ENCODE data around the gene TPM2. TPM values are rescaled to one million over a fixed set of nuclear protein-coding genes. Genes with fewer than 3 reads are reported as not detected.

Gene TPM2
- total RNA-seq, 1 donor from 2014 or later = 161 TPM

DNA sequence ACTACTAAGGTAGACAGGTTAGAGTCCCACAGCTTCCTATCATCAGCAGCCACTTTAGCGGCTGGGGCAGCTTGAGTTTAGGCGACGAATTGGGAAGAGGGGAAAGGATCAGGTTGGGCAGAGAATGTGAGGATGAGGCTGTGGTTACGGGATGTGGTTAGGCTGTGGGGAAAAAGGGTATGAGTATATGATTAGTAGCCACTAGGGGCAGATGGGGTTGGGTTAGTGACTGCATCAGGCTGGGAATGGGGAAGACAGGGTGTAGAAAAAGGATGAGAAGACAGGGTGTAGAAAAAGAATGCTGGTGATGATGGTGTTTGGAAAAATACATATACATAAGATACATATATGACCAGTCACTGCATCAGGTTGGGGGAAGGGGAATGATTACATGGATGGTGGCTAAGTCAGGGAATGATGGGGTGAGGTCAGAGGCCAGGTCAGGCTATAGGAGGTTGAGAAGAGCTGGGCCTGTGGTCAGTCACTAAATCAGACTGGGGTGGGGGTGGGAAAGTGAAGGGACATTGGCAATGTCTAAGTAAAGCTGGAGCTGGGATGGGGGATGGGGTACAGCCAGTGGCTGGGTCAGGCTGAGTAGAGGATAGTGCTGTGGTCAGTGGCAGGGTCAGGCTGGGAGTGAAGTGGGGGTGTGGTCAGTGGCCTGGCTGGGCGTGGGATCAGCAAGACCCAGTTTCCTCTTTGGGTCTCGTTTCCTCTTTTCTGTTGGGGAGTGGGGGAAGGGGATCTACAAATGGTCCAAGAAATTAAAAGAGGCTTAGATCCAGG, 40.2 kb upstream of the TPM2 start:
- H3K27ac ChIP-seq = peak overlapping the region; percentile 96
- TF ChIP-seq, protein P1, sequence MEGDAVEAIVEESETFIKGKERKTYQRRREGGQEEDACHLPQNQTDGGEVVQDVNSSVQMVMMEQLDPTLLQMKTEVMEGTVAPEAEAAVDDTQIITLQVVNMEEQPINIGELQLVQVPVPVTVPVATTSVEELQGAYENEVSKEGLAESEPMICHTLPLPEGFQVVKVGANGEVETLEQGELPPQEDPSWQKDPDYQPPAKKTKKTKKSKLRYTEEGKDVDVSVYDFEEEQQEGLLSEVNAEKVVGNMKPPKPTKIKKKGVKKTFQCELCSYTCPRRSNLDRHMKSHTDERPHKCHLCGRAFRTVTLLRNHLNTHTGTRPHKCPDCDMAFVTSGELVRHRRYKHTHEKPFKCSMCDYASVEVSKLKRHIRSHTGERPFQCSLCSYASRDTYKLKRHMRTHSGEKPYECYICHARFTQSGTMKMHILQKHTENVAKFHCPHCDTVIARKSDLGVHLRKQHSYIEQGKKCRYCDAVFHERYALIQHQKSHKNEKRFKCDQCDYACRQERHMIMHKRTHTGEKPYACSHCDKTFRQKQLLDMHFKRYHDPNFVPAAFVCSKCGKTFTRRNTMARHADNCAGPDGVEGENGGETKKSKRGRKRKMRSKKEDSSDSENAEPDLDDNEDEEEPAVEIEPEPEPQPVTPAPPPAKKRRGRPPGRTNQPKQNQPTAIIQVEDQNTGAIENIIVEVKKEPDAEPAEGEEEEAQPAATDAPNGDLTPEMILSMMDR (IDR thresholded peaks at IDR 0.05) = peak; percentile 45
- peaks cover 65% of the 10 kb centered on the region for H3K4me1 ChIP-seq
- intact Hi-C loops (cut with DNase I) = no loop called here
- peak overlapping the region; percentile 64 for H3K4me3 ChIP-seq
- H3K27me3 ChIP-seq = no peaks in the 10 kb centered on the region
- peaks cover 24% of the 10 kb centered on the region for H3K36me3 ChIP-seq
- ATAC-seq (peak; percentile 13), DNase-seq (peak; percentile 80)
- H3K9me3 ChIP-seq = no peaks in the 10 kb centered on the region

DNA sequence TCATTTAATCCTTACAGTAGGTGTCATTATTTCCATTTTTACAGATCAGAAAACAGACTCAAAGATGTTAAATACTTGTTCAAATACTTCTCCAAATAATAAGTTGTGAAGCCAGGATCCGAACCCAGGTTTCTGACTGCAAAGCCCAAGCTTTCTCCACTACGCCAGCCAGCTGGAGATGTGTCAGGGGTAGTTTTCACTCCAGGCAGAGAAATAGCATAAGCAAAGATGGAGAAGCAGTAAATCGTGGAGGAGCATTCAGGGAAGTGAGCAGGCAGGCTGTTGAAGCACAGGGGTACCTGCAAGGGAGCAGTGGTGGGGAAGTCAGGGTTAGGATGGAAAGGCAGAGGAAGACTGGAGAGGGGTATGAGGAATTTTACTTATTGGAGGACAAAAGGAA, 39.4 kb upstream of the TPM2 start:
- TF ChIP-seq, protein P1 (IDR thresholded peaks at IDR 0.05) = no peak
- peaks cover 64% of the 10 kb centered on the region for H3K4me1 ChIP-seq
- no peaks in the 10 kb centered on the region for H3K9me3 ChIP-seq
- intact Hi-C loops (cut with DNase I) = no loop called here
- H3K27me3 ChIP-seq = no peaks in the 10 kb centered on the region
- H3K4me3 ChIP-seq = peak overlapping the region; percentile 64
- H3K27ac ChIP-seq = peak overlapping the region; percentile 96
- peaks cover 24% of the 10 kb centered on the region for H3K36me3 ChIP-seq
- DNase-seq (no peak), ATAC-seq (no peak)

DNA sequence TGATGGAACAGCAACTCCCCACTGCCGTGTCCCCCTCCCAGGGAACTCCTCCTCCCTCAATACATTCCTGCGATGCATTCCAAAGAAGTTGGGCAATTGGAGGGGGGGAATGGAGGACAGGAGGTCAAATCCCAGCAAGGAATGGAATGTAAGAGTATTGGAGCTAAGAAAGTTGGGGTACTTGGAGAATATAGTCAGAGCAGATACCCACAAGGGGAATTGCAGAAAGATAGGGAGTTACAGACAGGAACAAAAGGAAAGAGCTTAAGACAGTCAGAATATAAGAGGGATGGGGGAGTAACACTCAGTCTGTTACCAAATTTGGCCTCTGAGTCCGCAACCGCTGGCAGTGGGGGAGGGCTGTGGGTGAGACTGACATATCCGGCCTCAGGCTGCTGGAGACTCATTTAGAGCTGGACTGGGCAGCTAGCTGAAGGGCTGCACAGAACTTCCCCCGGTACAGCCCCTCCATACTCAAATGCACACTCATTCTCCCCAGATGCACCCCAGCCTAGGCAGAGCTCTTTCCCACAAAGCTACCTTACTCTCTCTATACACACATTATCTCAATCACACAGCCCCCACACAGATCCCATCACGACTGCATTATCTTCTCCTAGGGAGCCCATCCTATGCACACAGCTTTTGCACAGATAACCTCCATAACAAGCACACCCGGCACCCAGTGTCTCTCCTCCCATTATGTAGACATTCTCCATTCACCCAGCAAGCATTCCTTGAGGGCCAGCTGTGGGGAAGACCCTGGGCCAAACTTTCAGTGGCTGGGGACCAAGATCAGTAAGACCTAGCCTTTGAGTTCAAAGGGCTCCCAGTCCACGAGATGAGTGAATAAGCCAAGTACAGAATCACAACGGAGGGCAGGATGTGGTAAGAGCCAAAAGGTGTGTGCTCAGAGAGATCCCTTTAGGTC, 38.6 kb upstream of the TPM2 start:
- ATAC-seq (peak; percentile 4), DNase-seq (peak; percentile 82)
- peak overlapping the region; percentile 96 for H3K27ac ChIP-seq
- H3K9me3 ChIP-seq = no peaks in the 10 kb centered on the region
- H3K4me3 ChIP-seq = peak overlapping the region; percentile 64
- intact Hi-C loops (cut with DNase I) = no loop called here
- peaks cover 56% of the 10 kb centered on the region for H3K4me1 ChIP-seq
- TF ChIP-seq, protein P1 (IDR thresholded peaks at IDR 0.05) = no peak
- H3K27me3 ChIP-seq = no peaks in the 10 kb centered on the region
- peaks cover 31% of the 10 kb centered on the region for H3K36me3 ChIP-seq

DNA sequence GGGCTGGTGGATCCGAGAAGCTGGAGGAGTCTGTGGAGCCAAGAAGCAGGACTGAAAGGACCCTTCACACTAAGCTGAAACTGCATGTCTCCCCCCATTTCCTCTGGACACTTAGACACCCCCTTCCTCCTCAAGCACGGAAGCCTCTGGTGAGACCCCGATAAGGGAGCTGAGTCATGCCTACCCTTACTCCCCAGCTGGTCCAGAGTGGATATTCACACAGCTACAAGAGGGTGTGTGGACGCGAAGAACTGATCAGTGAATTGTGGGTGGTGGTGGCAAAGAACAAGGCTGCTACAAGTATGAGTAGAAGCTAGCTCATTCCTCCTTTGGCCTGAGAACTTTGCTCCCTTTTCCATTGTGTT, 37.9 kb upstream of the TPM2 start:
- no peaks in the 10 kb centered on the region for H3K9me3 ChIP-seq
- intact Hi-C loops (cut with DNase I) = no loop called here
- peaks cover 53% of the 10 kb centered on the region for H3K4me1 ChIP-seq
- TF ChIP-seq, protein P1 (IDR thresholded peaks at IDR 0.05) = no peak
- no peaks in the 10 kb centered on the region for H3K27me3 ChIP-seq
- H3K36me3 ChIP-seq = peaks cover 37% of the 10 kb centered on the region
- peak overlapping the region; percentile 64 for H3K4me3 ChIP-seq
- DNase-seq (no peak), ATAC-seq (no peak)
- peak overlapping the region; percentile 77 for H3K27ac ChIP-seq

DNA sequence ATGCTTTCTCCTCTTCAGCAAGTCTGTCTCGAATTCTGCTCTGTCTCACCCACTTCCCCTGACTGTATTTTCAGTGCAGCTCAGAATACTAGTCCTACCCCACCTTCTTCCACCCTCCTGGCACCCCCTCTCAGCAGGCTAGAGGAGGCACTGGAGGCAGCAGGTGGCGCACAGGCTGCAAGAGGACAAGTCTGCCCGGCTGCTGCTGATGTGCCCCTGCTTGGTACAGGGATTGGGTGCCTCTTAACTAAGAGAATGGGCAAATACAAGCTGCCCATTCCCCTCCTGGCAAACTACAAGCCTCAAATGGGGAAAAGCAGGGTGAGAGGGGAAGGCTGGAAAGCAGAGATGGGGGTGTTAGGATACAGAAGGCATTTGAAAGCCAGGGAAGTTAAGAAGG, 37.2 kb upstream of the TPM2 start:
- peaks cover 44% of the 10 kb centered on the region for H3K36me3 ChIP-seq
- peak; percentile 75 for DNase-seq
- peak overlapping the region; percentile 64 for H3K4me3 ChIP-seq
- no peaks in the 10 kb centered on the region for H3K9me3 ChIP-seq
- intact Hi-C loops (cut with DNase I) = no loop called here
- TF ChIP-seq, protein P1 (IDR thresholded peaks at IDR 0.05) = no peak
- H3K27ac ChIP-seq = peak overlapping the region; percentile 77
- peaks cover 53% of the 10 kb centered on the region for H3K4me1 ChIP-seq
- peak; percentile 50 for ATAC-seq
- no peaks in the 10 kb centered on the region for H3K27me3 ChIP-seq

Measured in upper lobe of right lung (tissue), 1 donor.